Activated CD8-positive, alpha-beta memory T cell treated with anti-CD3 and anti-CD28 coated beads for 48 hours (primary cell): Measurements from ENCODE around the gene DNM1.

Experiments
- DNase-seq, 3 experiments: peaks; one replicate each; pipeline ENCODE4 v3.0.0-alpha.2; 2020; ENCODE audit warnings: low read depth in 2 of 3, low spot score in 2 of 3

The DNM1 gene

DNA sequence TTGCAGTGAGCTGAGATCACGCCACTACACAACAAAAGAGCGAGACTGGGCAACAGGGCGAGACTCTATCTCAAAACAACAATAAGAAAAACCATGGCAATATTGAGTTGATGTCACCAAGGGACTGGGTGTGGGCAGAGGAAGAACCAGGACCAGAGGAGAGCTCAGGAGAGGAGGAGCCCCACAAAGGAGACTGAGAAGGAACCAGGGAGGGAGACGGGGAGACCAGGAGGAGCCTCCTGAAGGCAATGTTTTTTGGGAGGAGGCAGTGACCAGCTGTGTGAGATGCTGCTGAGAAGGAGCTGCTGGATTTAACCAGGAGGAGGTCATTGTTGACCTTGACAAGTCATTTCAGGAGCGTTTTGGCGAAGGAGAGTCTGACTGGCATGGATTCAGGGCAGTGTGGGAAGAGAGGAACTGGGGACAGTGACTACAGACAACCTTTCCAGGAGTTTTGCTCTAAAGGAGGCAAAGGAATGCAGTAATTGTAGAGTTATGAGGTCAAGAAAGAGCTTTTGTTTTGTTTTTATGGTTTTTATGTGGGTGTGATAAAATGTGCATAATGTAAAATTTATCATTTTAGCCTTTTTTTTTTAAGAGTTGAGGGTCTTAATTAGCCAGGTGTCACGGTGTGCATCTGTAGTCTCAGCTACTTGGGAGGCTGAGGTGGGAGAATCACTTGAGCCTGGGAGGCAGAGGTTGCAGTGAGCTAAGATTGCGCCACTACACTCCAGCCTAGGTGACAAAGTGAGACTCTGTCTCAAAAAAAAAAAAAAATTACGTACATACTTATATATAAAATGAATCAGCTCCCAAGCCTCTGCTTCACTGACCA lies 101.2 kb downstream of the DNM1 start:
- no peak for DNase-seq
